Suppressor macrophage treated with lipopolysaccharide for 1 hour (primary cell): ENCODE measurements around the gene MSI2.

ENCODE experiments used
- DNase-seq, 3 donors: peaks; one replicate each; pipeline ENCODE4 v3.0.0-alpha.2; 2020 to 2022

MSI2 gene

GRCh38 chr17:57324060-57324459 lies 67.7 kb downstream of the MSI2 start:
- no peak for DNase-seq

GRCh38 chr17:57324631-57325030 lies 68.3 kb downstream of the MSI2 start:
- no peak for DNase-seq

GRCh38 chr17:57326336-57326735 lies 70.0 kb downstream of the MSI2 start:
- DNase-seq, result no peak

- DNase-seq, result no peak
Observed at GRCh38 chr17:57326764-57327163, 70.4 kb downstream of the MSI2 start.

- no peak for DNase-seq
Observed at GRCh38 chr17:57327176-57327970, 71.0 kb downstream of the MSI2 start.

- DNase-seq, result no peak
Observed at GRCh38 chr17:57328109-57328882, 72.0 kb downstream of the MSI2 start.

GRCh38 chr17:57329380-57330214 lies 73.3 kb downstream of the MSI2 start:
- DNase-seq, result peak in 1 of 3 donors; percentile 19

GRCh38 chr17:57330587-57330986 lies 74.3 kb downstream of the MSI2 start:
- no peak for DNase-seq

- no peak for DNase-seq
Observed at GRCh38 chr17:57331423-57331822, 75.1 kb downstream of the MSI2 start.

- DNase-seq, result no peak
Observed at GRCh38 chr17:57332501-57332900, 76.2 kb downstream of the MSI2 start.

- no peak for DNase-seq
Observed at GRCh38 chr17:57335195-57335792, 79.0 kb downstream of the MSI2 start.

- DNase-seq, result no peak
Observed at GRCh38 chr17:57337390-57337789, 81.1 kb downstream of the MSI2 start.

- peak in 2 of 3 donors; percentile 2 to 11 for DNase-seq
Observed at GRCh38 chr17:57338257-57338914, 82.1 kb downstream of the MSI2 start.

GRCh38 chr17:57340160-57340981 lies 84.0 kb downstream of the MSI2 start:
- no peak for DNase-seq

- DNase-seq, result no peak
Observed at GRCh38 chr17:57341611-57342540, 85.6 kb downstream of the MSI2 start.

- no peak for DNase-seq
Observed at GRCh38 chr17:57342963-57343589, 86.8 kb downstream of the MSI2 start.

- no peak for DNase-seq
Observed at GRCh38 chr17:57343717-57344116, 87.4 kb downstream of the MSI2 start.

GRCh38 chr17:57344261-57344660 lies 87.9 kb downstream of the MSI2 start:
- DNase-seq, result no peak

- no peak for DNase-seq
Observed at GRCh38 chr17:57349541-57350247, 93.4 kb downstream of the MSI2 start.
